Astrocyte (in vitro differentiated cells and primary cell): Measurements from ENCODE around the gene LZTS2.

Experiments
- EZH2 ChIP-seq: IDR thresholded peaks from 2 replicates; pipeline ENCODE4 v1.6.1; 2012; ENCODE audit warnings: mild to moderate bottlenecking, low read length, inconsistent platforms; ENCODE audit not compliant: insufficient read depth
- TF ChIP-seq, protein P1 (sequence below): IDR thresholded peaks from 2 replicates; pipeline ENCODE4 v1.5.1; 2011; ENCODE audit warnings: low read depth, mild to moderate bottlenecking, inconsistent platforms, low read length, moderate library complexity; ENCODE audit not compliant: insufficient read depth

DNA sequence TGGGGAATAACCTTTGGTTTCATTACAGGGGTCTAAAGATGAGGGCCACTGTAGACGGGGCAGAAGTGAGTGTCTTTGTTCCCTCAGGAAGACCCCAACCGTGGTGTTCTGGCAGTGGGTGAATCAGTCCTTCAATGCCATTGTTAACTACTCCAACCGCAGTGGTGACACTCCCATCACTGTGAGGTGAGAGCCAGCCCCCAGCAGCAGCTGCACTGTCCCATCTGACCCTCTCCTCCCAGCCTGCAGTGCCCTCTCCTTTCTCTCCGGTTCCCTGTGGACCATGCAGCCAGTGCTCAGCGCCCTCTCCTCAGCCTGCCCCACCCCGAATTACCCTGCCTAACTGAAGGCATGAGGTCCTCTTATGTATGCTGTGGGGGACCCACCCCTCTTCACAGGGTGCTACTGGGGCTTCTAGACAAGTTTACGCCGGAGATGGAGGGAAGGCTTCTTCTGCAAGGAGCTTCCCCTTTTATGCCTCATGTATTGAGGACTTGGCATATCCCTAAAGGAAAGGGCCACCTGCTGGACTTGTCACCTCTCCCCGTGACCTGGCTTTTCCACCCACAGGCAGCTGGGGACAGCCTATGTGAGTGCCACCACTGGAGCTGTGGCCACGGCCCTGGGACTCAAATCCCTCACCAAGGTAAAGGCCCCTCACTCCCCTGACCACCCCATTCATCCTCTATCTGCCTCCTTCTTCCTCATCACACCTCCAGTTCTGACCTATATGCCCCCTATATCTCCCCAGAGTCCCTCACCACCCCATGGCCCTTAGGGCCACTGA is 36.5 kb downstream of the LZTS2 start:
- TF ChIP-seq, protein P1, sequence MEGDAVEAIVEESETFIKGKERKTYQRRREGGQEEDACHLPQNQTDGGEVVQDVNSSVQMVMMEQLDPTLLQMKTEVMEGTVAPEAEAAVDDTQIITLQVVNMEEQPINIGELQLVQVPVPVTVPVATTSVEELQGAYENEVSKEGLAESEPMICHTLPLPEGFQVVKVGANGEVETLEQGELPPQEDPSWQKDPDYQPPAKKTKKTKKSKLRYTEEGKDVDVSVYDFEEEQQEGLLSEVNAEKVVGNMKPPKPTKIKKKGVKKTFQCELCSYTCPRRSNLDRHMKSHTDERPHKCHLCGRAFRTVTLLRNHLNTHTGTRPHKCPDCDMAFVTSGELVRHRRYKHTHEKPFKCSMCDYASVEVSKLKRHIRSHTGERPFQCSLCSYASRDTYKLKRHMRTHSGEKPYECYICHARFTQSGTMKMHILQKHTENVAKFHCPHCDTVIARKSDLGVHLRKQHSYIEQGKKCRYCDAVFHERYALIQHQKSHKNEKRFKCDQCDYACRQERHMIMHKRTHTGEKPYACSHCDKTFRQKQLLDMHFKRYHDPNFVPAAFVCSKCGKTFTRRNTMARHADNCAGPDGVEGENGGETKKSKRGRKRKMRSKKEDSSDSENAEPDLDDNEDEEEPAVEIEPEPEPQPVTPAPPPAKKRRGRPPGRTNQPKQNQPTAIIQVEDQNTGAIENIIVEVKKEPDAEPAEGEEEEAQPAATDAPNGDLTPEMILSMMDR = no peak
- no peak for TF ChIP-seq EZH2
